ENCODE measurements around the gene C1orf198.

The C1orf198 gene

DNA sequence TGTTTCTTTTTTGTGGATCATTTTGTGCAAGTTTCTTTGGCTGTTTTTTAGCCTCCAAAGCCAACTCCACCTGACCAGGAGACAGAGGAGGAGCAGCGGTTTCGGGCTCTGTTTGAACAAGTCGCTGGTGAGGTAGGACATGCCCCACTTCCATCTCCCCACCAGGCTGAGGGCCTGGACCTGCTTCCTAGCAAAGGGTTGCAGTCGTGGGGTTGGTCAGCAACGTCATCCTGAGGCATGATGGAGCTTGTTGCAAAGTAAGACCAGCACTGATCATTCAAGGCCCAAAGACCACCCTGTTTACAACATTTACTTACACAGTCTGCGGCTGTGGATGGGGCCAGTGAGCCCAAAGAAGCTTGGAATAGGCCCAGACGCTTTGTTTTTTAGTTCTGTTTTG, 80.8 kb downstream of the C1orf198 start:
- DNase-seq (ENCODE audit: low read depth in 3 of 3, low spot score in 1 of 3), result no peak
